Lower lobe of right lung (tissue), 2 donors: ENCODE results near the gene MARCHF3. TPM values are rescaled to one million over a fixed set of nuclear protein-coding genes. Genes with fewer than 3 reads are reported as not detected.

ENCODE experiments used
- ATAC-seq, 2 donors: fragments of 200-7000 bp; cut with Tn5 transposase; one replicate each; pipeline ENCODE4 v1.9.1; 2020 to 2022; ENCODE audit warnings: mild to moderate bottlenecking in 2 of 2, moderate library complexity in 2 of 2
- DNase-seq: peaks from one replicate; pipeline ENCODE4 v3.0.0-alpha.2; 2020
- H3K27ac ChIP-seq: fragments of 200-600 bp; one replicate; pipeline ENCODE4 v1.8.0; 2022
- H3K27me3 ChIP-seq: fragments of 200-600 bp; one replicate; pipeline ENCODE4 v1.8.0; 2022; ENCODE audit warnings: low read depth
- H3K36me3 ChIP-seq: fragments of 200-600 bp; one replicate; pipeline ENCODE4 v1.8.0; 2022; ENCODE audit warnings: mild to moderate bottlenecking
- H3K4me1 ChIP-seq: fragments of 200-600 bp; one replicate; pipeline ENCODE4 v1.8.0; 2022
- H3K4me3 ChIP-seq: fragments of 200-600 bp; one replicate; pipeline ENCODE4 v1.8.0; 2022; ENCODE audit warnings: mild to moderate bottlenecking
- H3K9me3 ChIP-seq: fragments of 200-600 bp; one replicate; pipeline ENCODE4 v1.8.0; 2022
- CTCF ChIP-seq: fragments of 200-600 bp; IDR thresholded peaks from one replicate; pipeline ENCODE4 v1.8.0; 2022; ENCODE audit warnings: antibody characterized with exemption, mild to moderate bottlenecking
- intact Hi-C: fragments of 100-400 bp; cut with DNase I; formaldehyde crosslinking; loops from one replicate; pipeline ENCODE4 v1.11.0; 2022
- total RNA-seq: library from RNA; stranded (reverse); fragmentation: NEBNext Ultra II Directional; extraction: Animal tissue kit (Norgen Biotek cat#: 25700); gene quantifications from one replicate; pipeline ENCODE4 v1.2.1, GENCODE V29; 2021
- donor health status: DM: no; HTN: yes; CAD: no; lungs with severe emphysema.

Gene MARCHF3
- total RNA-seq, 1 donor from 2014 or later = 14.3 TPM

GRCh38 chr5:127031147-127031862 lies 947 bp upstream of the MARCHF3 start:
- intact Hi-C loops = no loop called here
- TF ChIP-seq CTCF = no peak
- H3K36me3 ChIP-seq = no peaks in the 10 kb centered on the region
- peak overlapping the region; percentile 88 for H3K4me3 ChIP-seq
- ATAC-seq = peak; percentile 15 to 20
- no peaks in the 10 kb centered on the region for H3K27me3 ChIP-seq
- H3K9me3 ChIP-seq = no peaks in the 10 kb centered on the region
- H3K27ac ChIP-seq = peak overlapping the region; percentile 88
- peaks cover 13% of the 10 kb centered on the region for H3K4me1 ChIP-seq
- DNase-seq = peak; percentile 61

- peak overlapping the region; percentile 88 for H3K27ac ChIP-seq
- peak; percentile 56 for TF ChIP-seq CTCF
- H3K27me3 ChIP-seq = no peaks in the 10 kb centered on the region
- no peaks in the 10 kb centered on the region for H3K9me3 ChIP-seq
- intact Hi-C loops = no loop called here
- H3K4me1 ChIP-seq = peaks cover 13% of the 10 kb centered on the region
- peak overlapping the region; percentile 88 for H3K4me3 ChIP-seq
- ATAC-seq (peak; percentile 62 to 64), DNase-seq (peak; percentile 70)
- H3K36me3 ChIP-seq = no peaks in the 10 kb centered on the region
Measured at GRCh38 chr5:127029581-127030258, 638 bp downstream of the MARCHF3 start.

GRCh38 chr5:127028822-127029457 lies 1.4 kb downstream of the MARCHF3 start:
- no peaks in the 10 kb centered on the region for H3K36me3 ChIP-seq
- no peaks in the 10 kb centered on the region for H3K27me3 ChIP-seq
- intact Hi-C loops = no loop called here
- no peak overlapping the region for H3K27ac ChIP-seq
- ATAC-seq (no peak), DNase-seq (peak; percentile 50)
- no peak for TF ChIP-seq CTCF
- H3K9me3 ChIP-seq = no peaks in the 10 kb centered on the region
- peak overlapping the region; percentile 88 for H3K4me3 ChIP-seq
- peaks cover 13% of the 10 kb centered on the region for H3K4me1 ChIP-seq

GRCh38 chr5:127027539-127027938 lies 2.8 kb downstream of the MARCHF3 start:
- Histone ChIP-seq H3K4me3 (no peak overlapping the region), H3K9me3 (no peaks in the 10 kb centered on the region), H3K4me1 (peaks cover 13% of the 10 kb centered on the region), H3K27ac (no peak overlapping the region), H3K27me3 (no peaks in the 10 kb centered on the region), H3K36me3 (no peaks in the 10 kb centered on the region)
- intact Hi-C loops = no loop called here
- DNase-seq (no peak), ATAC-seq (no peak)
- no peak for TF ChIP-seq CTCF

- Histone ChIP-seq H3K27me3 (no peaks in the 10 kb centered on the region), H3K27ac (no peak overlapping the region), H3K4me3 (no peak overlapping the region), H3K36me3 (no peaks in the 10 kb centered on the region), H3K4me1 (peaks cover 10% of the 10 kb centered on the region), H3K9me3 (no peaks in the 10 kb centered on the region)
- no peak for ATAC-seq
- intact Hi-C loops = no loop called here
- DNase-seq = no peak
- TF ChIP-seq CTCF = no peak
Measured at GRCh38 chr5:127026166-127026565, 4.2 kb downstream of the MARCHF3 start.
